HG02870 (cell line): ENCODE measurements around the gene SEH1L.
"Not testable (repeated sequence)": the region's sequence is repeated elsewhere in the genome, so short reads cannot be mapped to it uniquely, and the experiment has no call there.

Source experiments
- ATAC-seq: cut with Tn5 transposase; IDR thresholded peaks from one replicate; pipeline ENCODE4 v1.9.1; 2021; ENCODE audit warnings: mild to moderate bottlenecking, moderate library complexity; ENCODE audit not compliant: unreplicated experiment

The SEH1L gene

DNA sequence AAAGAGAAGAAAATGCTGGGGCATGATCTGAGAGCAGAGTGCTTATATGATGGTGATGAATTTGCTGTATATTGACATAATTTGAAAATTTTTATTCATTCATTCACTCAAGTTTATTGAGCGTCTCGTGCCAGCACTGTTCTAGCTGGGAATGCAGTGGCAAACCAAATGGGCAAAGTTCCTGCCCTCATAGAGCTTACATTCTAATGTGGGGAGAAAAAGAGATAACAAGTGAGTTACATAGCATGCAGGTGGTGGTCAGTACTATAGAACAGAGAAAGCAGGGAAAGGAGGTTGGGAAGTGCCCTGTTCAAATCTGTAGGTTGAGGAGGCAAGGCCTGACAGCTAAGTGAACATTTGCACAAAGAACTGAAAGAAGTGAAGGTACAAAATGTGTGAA lies 47.6 kb downstream of the SEH1L start:
- no peak for ATAC-seq

DNA sequence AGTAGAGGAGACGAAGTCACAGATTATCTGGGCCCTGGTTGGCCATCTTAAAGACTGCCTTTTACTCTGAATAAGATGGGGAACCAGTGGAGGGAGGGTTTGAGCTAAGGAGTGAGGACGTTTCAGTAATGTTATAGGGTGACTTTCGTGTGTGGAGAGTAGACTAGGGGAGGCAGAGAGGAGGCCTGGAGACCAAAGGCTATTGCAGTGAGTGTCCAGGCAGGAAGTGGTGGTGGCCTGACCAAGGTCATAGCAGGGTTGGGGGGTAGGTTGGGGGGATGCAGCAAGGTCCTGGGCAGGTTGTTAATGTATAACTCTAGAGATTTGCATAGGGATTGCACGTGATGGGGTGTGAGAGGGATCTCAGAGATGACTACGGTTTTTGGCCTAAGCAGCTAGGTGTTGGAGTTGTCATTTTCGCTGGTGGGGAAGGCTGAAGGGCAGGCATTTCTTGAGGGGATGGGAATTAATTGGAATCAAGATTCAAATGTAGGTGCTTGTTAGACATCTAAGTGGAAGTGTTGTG lies 48.2 kb downstream of the SEH1L start:
- ATAC-seq: no peak

DNA sequence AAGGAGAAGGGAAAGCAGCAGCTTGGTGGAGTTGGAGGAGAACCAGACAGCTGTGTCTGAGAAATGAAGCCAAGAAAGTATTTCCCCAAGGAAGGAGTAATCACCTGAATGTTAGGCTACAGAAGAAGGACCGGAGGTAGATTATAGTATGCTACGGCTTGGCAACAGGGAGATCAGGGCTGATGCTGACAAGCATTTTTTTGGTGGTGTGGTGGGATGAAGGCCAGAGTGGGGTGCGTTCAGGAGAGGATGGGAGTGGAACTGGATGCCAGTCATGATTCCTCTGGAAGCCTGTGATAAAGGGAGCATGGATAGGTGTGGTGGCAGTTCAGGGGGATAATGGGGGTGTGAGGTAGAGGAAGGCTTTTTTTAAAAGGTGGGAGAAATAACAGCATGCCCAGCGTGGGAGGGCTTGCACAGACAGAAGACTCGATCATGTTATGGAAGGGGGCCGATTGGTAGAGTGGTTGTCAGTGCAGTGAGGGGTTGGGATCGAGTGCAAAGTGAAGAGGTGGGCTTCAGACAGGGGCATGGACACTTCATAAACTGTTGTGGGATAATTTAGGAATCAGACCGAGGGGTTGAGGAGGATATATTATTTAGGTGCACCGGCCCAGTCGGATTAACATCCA lies 49.0 kb downstream of the SEH1L start:
- ATAC-seq: no peak

DNA sequence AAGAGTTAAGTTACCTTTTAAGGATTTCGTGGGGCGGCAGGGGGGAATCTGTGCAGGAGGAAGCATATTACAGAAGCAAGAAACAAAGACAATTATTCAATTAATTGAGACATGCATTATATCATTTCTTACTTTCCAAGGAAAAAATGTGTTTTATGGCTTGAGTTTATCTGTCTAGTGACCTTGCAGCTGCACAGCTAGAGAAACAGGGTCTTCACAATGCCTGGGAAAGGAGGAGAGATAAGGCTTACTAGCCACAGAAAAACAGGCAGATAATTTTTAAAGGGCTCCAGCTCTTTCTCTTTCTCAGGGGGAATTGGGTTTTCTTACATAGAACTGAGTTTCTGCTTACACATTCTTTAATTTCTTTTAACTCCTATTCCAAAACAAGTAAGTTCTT lies 49.5 kb downstream of the SEH1L start:
- ATAC-seq: not testable (repeated sequence)

DNA sequence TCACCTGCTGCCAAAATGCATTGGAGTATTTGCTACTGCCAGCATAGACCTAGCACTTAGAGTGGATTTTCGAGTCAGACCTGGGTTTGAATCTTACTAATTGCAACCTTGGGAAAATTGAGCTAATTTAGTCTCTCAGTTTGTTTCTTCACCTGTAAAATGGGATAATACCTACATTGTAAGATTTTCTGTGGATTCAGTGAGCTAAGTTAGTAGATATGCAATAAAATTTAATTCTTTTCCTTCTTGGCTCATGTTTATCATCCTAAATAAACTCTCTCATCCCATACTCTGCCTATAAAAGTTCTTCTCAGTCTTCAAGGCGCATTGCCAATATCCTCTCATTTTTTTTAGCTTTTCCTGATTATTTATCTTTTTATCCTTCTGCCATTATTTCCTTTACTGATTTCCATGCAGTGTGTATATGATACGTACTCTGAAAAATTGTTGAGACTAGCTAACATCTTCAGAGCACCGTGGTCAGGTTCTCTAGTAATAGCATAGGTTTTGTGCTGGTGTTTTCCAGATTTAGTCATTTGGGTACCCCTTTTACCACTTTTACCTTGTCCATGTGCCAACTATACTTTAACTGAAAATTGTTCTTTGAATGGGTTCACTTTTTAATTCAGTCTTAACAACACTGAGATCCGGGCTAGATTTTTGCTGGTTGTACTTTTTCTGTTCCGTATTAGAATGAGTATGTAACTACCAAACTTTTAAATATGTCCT lies 50.7 kb downstream of the SEH1L start:
- ATAC-seq: peak; percentile 43

DNA sequence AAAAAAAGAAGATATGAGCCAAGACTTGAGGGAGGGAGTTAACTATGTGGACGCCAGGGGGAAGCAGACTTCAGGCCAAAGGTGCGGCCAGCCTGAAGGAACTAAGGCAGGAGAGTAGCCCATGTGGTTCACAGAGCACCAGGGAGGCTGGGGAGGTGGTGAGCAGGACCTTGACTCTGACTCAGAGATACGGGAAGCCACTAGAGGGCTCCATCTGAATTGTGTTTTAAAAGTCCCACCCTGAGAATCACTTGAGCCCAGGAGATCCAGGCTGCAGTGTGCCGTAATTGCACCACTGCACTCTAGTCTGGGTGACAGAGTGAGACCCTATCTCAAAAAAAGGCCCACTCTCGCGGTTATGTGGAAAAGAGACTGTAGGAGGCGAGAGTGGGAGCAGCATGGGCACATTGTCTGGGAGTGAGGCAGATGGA lies 55.7 kb downstream of the SEH1L start:
- ATAC-seq: no peak

DNA sequence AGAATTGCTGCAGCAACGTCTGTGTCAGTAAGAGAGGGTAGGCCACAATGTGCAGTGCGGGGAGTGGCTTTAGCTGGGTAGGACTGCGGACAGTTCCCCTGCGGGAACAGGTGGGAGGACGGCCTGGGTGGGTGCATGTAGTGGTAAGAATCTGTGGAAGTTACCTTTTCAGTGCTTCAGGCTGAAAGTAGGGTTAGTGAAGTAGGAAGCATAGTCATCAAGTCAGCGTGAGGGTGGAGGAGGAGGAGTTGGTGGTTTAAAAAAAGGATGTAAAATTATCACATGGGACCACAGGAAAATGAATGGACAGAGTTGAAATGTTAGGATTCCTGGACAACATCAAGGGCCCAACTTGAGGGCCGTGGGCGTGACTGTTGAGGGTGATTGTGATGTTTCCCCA lies 56.6 kb downstream of the SEH1L start:
- no peak for ATAC-seq

DNA sequence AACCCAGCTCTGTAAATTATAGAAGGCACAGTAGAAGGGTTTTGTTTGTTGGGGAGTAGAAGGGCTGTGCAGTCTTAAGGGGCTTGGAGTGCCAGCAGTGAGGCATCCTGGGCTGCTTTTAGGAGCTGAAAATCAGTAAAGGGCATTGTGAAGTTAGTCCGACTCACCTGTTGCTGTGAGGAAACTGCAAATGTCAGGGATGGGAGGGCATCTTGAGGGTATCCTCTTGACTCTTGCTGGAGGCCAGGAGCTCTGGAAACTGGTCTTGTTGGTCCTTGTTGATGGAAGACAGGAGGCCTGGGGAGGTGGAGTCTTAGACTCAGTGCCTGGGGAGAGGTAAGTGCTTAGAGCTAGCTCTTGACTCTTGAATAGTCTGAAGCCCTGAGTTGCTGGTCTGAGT lies 57.5 kb downstream of the SEH1L start:
- ATAC-seq: no peak

DNA sequence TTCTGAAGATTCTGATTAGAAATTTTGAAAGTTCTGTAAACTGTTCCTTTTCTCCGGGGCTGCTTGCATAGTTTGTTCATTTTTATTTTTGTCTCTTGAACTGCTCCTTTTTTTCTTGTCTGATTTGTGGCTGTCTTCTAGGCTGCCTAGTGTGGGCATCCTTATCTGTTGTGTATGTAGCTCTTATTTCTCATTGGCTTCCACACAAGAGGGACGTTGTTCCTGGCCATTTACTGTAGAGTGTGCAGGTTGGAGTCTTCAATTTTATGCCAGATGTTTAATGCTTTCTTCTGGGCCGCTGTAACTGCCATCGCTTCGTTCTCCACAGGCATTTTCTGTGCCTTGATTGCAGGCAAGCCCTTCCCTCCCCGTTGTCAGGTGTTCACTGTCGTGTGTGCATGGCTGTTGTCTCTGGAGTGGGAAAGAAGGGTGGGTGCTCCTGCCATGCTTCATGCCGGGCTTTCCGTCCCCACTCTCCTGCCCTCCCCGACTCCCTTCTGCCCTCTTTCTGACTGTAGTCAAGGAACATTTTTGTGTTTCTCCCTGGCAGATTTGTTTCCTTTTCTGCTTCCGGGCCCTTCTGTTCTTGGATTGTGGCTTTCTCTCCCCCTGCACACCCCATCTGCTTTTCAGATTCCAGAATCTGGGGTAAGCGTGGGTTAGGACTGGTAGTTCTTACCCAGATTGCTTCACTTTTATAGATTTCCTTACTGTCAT lies 58.9 kb downstream of the SEH1L start:
- no peak for ATAC-seq

DNA sequence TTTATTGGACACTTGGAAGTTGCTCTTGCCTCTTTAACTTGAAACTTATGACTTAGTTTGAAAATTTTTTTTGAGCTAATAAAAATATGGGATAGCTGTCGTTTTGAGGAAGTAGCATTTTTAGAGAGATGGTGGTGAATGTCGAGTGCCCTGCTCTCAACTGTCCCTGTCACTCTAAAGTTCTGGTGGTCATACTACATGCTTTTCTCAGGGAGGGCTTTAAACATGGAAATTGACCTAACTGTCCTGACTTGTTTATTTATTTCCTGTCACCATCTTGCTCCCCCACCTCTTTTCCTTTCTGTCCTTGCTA lies 59.4 kb downstream of the SEH1L start:
- ATAC-seq: no peak

DNA sequence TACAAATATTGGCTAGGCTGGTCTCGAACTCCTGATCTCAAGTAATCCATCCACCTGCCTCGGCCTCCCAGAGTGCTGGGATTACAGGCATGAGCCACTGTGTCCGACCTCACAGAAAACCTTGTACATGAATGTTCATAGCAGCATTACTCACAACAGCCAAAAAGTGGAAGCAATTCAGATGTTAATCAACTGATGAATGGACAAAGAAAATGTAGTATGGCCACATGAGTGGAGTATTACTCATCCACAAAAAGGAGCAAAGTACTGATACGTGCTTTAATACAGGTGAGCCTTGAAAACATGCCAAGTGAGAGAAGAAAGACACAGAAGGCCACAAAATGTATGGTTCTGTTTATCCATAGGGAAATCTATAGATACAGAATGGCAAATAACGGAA lies 63.9 kb downstream of the SEH1L start:
- no peak for ATAC-seq

DNA sequence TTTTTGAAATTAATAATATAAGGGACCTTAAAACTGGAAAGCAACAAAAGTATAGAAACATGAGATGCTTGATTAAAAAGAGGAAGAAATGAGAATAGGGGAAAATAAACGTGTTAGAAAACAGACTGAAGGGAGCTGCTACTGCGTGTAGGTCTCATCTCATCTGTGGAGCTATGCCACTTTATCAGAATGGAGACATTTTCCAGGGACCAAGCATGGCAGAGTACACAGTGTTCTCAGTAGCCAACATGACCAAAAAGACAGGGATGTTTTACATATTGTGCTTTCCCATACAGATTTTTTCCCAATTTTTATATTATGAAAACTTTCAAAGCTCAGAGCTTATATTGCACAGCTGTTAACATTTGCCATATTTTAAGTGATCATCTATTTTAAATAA lies 66.4 kb downstream of the SEH1L start:
- no peak for ATAC-seq

DNA sequence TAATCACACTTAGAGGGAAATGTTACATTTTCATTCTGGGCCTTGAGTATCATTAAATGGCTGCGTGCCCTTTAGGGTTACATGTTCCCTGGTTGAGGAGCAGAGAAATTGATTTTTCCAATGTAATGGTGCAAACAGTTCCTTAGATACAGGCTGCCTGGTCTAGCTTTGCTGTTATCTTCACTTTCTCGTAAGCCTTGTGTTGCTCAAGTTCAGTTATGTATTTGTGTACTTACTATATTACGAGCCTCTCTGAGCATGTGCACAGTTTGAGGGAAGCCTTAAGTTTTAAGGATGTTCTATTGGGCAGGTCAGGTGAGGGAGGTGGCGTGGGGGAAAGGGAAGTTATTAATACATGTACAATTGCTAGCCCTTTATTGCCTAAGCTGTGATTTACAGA lies 67.0 kb downstream of the SEH1L start:
- ATAC-seq: no peak

DNA sequence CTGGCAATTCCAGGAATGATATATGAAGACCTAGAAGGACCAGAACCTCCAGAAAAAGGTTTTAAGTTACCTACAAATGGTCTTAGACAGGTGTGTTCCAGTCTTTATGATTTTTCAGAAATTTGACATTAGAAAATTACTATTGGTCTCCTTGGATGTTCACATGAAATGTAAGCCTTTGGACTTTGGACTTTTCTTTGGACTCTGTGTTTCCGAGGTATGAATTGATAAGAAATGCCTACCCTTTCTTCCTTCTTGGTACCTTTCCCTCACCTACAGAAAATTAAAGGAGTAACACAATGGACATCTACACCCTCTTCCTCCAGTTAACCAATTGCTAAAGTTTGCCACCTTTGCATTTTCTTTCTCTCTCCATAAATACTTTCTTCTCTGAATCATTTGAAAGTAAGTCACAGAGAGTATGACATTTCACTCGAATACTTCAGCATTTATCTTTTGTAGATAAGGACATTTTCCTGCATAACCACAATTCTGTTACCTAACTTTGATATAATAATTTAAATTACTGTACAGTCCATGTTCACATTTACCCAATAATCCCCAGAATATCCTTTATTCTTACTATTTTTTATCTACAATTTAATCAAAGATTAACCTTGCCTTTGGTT lies 69.5 kb downstream of the SEH1L start:
- ATAC-seq: no peak

DNA sequence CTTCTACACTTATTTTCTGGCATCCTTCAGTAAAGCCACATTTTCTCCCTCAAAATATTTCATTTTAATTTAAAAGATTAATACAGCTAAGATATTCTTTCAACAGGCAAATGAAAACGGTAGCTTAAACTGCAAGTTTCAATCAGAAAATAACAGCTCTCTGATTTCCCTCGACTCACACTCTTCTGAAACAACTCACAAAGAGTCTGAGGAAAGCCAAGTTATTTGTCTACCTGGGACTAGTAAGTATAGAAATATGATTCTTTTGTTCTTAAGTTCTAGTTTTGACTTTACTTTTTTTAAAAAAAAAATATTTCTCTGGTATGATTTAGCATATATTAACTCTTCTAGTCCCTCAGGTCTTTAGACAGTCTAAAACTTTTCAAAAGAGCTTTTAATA lies 70.6 kb downstream of the SEH1L start:
- ATAC-seq: no peak

DNA sequence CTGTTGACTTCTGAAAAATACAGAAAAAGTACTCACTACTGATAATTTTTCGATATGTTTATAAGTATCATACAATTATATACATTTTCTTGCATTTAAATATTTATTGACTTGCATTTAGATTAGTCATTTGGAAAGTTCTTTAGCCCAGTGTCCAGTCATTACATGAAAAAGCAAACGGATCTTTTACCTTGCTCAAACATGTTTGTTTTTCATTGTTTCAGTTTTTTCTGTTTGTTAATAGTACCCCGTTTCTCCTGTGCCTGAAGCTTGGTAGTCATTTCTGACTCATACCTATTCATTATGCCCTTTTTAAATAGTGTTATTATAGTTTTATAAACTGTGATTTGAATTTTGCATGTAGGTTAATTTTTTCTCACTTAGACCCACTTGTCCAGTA lies 71.5 kb downstream of the SEH1L start:
- peak; percentile 73 for ATAC-seq

DNA sequence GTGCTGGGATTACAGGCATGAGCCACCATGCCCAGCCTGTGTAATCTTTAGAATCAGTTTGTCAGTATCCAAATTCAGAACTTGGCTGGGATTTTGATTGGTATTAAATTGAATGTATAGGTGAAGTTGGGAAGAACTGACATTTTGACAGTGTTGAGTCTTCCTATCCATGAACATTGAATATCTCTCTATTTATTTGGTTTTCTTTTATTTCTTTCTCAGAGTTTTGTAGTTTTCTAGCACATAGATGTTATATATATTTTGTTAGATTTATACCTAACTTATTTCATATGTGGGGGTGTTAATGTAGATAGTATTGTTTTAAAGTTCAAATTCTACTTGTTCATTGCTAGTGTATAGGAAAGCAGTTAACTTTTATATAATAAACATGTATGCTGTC lies 74.8 kb downstream of the SEH1L start:
- no peak for ATAC-seq

DNA sequence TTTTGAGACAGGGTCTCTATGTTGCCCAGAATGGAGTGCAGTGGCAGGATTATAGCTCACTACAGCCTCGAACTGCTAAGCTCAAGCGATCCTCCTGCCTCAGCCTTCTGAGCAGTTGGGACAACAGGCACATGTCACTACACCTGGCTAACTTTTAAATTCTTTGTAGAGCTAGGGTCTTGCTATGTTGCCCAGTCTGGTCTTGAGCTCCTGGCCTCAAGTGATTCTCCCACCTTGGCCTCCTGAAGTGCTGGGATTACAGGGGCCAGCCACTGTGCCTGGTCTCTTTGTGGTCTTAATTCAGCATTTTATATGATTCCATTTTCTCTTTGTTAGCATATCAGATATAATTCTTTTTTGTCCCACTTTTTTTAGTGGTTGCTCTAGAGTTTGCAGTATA lies 77.4 kb downstream of the SEH1L start:
- ATAC-seq: no peak

DNA sequence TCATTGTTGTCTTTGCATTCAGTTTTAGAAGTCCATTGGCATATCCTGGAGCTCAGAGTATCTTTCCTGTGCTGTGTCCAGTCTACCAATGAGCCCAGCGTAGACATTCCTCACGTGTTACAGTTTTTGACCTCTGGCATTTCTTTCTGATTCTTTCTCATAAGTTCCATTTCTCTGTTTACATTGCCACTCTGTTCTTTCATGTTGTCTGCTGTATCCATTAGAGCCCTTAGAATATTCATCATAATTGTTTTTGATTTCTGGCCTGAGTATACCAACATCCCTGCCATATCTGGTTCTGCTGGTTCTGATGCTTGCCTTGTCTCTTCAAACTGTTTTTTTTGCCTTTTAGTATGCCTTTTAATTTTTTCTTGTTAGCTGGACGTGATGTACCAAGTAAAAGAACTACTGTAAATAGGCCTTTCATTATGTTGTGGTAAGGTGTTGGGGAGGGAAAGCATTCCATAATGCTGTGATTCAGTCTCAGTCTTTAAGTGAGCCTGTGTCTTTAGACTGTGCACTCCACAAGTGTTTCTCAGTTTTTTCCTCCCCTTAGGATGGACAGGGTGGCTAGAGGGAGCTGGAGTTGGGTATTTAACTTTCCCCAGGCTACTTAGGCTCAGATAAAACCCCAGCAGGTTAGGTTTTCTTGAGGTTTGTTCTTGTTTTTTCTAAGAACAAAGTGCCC lies 78.9 kb downstream of the SEH1L start:
- ATAC-seq: no peak

DNA sequence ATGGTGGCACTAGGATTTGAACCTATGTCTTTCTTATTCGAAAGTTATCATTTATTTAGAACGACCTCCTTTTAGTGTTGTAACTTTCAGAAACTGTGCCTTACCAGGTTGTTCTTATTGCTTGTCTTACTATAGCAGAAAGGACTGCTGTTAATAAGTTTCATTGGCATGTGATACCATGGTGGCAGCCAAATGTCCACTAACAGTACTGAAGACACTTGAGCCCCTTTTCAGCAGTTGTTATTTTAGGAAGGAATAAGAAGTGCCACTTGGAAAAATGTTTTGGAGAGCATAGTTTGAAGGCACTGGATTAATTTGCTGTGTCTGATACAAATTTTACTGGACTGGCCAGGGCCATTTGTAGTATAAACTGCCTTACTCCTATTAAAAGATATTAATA lies 81.1 kb downstream of the SEH1L start:
- ATAC-seq: no peak

DNA sequence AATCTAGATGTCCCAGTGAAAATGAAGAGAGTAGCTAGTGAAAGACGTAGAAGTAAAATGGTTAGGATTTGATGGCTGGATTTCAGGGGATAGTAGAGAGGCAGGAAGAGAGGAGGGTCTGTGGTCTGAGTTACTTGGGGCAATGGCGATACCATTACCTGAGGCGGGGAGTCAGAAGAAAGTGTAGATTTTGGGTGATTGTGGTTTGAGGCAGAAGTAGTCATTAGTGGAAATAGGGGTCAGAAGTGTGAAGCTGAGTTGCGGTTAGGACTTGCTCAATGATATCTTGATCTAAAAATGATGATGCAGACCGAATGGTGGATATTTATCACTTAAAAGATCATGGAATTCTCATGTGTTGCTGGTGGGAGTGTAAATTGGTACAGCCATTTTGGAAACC lies 84.4 kb downstream of the SEH1L start:
- ATAC-seq: no peak
